ENCODE data around the gene ANP32B. TPM values are rescaled to one million over a fixed set of nuclear protein-coding genes. Genes with fewer than 3 reads are reported as not detected.

Gene ANP32B
- polyA plus RNA-seq, 1 donor (not counting 4 experiments of a cell fraction or from before 2014, with no cell fraction given) = 51.0 TPM

- H3K9me3 ChIP-seq (ENCODE audit: control insufficient read depth, low read depth, low read length) = no peaks in the 10 kb centered on the region
- no peaks in the 10 kb centered on the region for H4K20me1 ChIP-seq (ENCODE audit: control insufficient read depth, extremely low read depth, insufficient read depth, low read length)
- peak overlapping the region; percentile 74 to 88 (median 83) for H3K4me3 ChIP-seq (ENCODE audit: control insufficient read depth in 2 of 3, extremely low read depth in 1 of 3, insufficient read depth in 2 of 3, low read depth in 1 of 3, low read length in 3 of 3)
- peaks cover 27% of the 10 kb centered on the region for H3K79me2 ChIP-seq (ENCODE audit: control insufficient read depth, insufficient read depth, low read length)
- dilution Hi-C loops (cut with MboI; ENCODE audit: extremely low pct_ligation_motif_present, low sequenced_read_pairs) = no loop called here
- peak overlapping the region; percentile 87 for H2AFZ ChIP-seq (ENCODE audit: control insufficient read depth, low read length)
- peak overlapping the region; percentile 89 for H3K9ac ChIP-seq (ENCODE audit: control insufficient read depth, extremely low read depth, insufficient read depth, low read length)
- FAIRE-seq = no peak
- H3K4me1 ChIP-seq (ENCODE audit: control insufficient read depth, extremely low read depth, insufficient read depth, low read length) = peaks cover 13% of the 10 kb centered on the region
- H3K36me3 ChIP-seq (ENCODE audit: control insufficient read depth in 2 of 2, extremely low read depth in 1 of 2, insufficient read depth in 2 of 2, low read length in 2 of 2) = peaks cover 6 to 7% of the 10 kb centered on the region in 2 experiments
- no peaks in the 10 kb centered on the region for H3K27me3 ChIP-seq (ENCODE audit: control insufficient read depth, extremely low read depth, insufficient read depth, low read length)
- no peaks in the 10 kb centered on the region for H3K9me1 ChIP-seq (ENCODE audit: control insufficient read depth, extremely low read depth, insufficient read depth, low read length)
- peak overlapping the region; percentile 75 for H3K27ac ChIP-seq (ENCODE audit: control insufficient read depth, insufficient read depth, low read length)
- no peak for DNase-seq (ENCODE audit: low read depth, low spot score)
- TF ChIP-seq CTCF (optimal IDR thresholded peaks at IDR 0.05 in 1 of 3, IDR thresholded peaks at IDR 0.05 in 1 of 3, conservative IDR thresholded peaks at IDR 0.05 in 1 of 3; ENCODE audit: extremely low read depth in 1 of 3, insufficient read depth in 2 of 3, low read length in 3 of 3) (peak in 1 of 3 experiments; percentile 6), EZH2 (IDR thresholded peaks at IDR 0.05; ENCODE audit: low read length) (no peak)
- H3K4me2 ChIP-seq (ENCODE audit: control insufficient read depth, extremely low read depth, insufficient read depth, low read depth, low read length) = peak overlapping the region; percentile 95
Observed at GRCh38 chr9:98057138-98057799, 74.1 kb downstream of the ANP32B start.

- FAIRE-seq (no peak), DNase-seq (ENCODE audit: low read depth, low spot score) (no peak)
- no peak overlapping the region for H3K4me3 ChIP-seq (ENCODE audit: control insufficient read depth in 2 of 3, extremely low read depth in 1 of 3, insufficient read depth in 2 of 3, low read depth in 1 of 3, low read length in 3 of 3)
- H3K79me2 ChIP-seq (ENCODE audit: control insufficient read depth, insufficient read depth, low read length) = peaks cover 26% of the 10 kb centered on the region
- H3K9ac ChIP-seq (ENCODE audit: control insufficient read depth, extremely low read depth, insufficient read depth, low read length) = no peak overlapping the region
- H2AFZ ChIP-seq (ENCODE audit: control insufficient read depth, low read length) = no peak overlapping the region
- no peaks in the 10 kb centered on the region for H4K20me1 ChIP-seq (ENCODE audit: control insufficient read depth, extremely low read depth, insufficient read depth, low read length)
- dilution Hi-C loops (cut with MboI; ENCODE audit: extremely low pct_ligation_motif_present, low sequenced_read_pairs) = no loop called here
- H3K27me3 ChIP-seq (ENCODE audit: control insufficient read depth, extremely low read depth, insufficient read depth, low read length) = no peaks in the 10 kb centered on the region
- no peaks in the 10 kb centered on the region for H3K9me3 ChIP-seq (ENCODE audit: control insufficient read depth, low read depth, low read length)
- peaks cover 13 to 14% of the 10 kb centered on the region in 2 experiments for H3K36me3 ChIP-seq (ENCODE audit: control insufficient read depth in 2 of 2, extremely low read depth in 1 of 2, insufficient read depth in 2 of 2, low read length in 2 of 2)
- H3K27ac ChIP-seq (ENCODE audit: control insufficient read depth, insufficient read depth, low read length) = no peak overlapping the region
- no peaks in the 10 kb centered on the region for H3K9me1 ChIP-seq (ENCODE audit: control insufficient read depth, extremely low read depth, insufficient read depth, low read length)
- peaks cover 9% of the 10 kb centered on the region for H3K4me1 ChIP-seq (ENCODE audit: control insufficient read depth, extremely low read depth, insufficient read depth, low read length)
- H3K4me2 ChIP-seq (ENCODE audit: control insufficient read depth, extremely low read depth, insufficient read depth, low read depth, low read length) = no peak overlapping the region
- no peak for TF ChIP-seq CTCF (optimal IDR thresholded peaks at IDR 0.05 in 1 of 3, IDR thresholded peaks at IDR 0.05 in 1 of 3, conservative IDR thresholded peaks at IDR 0.05 in 1 of 3; ENCODE audit: extremely low read depth in 1 of 3, insufficient read depth in 2 of 3, low read length in 3 of 3)
- no peak for TF ChIP-seq EZH2 (IDR thresholded peaks at IDR 0.05; ENCODE audit: low read length)
Observed at GRCh38 chr9:98062161-98062560, 79.0 kb downstream of the ANP32B start.
